Measurements from ENCODE around the gene PJA2. TPM values are rescaled to one million over a fixed set of nuclear protein-coding genes. Genes with fewer than 3 reads are reported as not detected.

PJA2 gene
- polyA plus RNA-seq, 3 donors: 36.2 to 74.1 (median 49.7) TPM

DNA sequence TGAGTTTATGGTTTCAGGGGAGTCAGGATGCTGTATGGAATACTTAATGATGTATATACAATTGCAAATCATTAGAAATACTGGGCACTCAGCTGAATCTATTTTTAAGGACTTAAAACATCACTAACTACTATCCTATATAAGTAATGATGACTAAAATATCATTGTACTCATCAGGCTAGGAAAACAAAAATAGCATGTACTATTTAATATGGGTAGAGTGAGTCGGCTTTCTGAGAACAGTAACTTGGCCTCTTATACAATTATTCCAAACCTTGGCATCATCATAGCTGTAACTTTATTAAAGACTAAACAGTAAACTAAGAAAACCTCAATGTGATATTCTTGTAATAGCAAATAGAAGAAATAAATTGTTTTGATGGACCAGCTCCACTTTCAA, 94.5 kb downstream of the PJA2 start:
- WGBS (ENCODE audit: insufficient coverage): no CpG with 5 or more reads among the region's 1 CpG
- no peaks in the 10 kb centered on the region for H3K36me3 Mint-ChIP-seq
- TF ChIP-seq, protein P1, sequence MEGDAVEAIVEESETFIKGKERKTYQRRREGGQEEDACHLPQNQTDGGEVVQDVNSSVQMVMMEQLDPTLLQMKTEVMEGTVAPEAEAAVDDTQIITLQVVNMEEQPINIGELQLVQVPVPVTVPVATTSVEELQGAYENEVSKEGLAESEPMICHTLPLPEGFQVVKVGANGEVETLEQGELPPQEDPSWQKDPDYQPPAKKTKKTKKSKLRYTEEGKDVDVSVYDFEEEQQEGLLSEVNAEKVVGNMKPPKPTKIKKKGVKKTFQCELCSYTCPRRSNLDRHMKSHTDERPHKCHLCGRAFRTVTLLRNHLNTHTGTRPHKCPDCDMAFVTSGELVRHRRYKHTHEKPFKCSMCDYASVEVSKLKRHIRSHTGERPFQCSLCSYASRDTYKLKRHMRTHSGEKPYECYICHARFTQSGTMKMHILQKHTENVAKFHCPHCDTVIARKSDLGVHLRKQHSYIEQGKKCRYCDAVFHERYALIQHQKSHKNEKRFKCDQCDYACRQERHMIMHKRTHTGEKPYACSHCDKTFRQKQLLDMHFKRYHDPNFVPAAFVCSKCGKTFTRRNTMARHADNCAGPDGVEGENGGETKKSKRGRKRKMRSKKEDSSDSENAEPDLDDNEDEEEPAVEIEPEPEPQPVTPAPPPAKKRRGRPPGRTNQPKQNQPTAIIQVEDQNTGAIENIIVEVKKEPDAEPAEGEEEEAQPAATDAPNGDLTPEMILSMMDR (IDR thresholded peaks at IDR 0.05): no peak

DNA sequence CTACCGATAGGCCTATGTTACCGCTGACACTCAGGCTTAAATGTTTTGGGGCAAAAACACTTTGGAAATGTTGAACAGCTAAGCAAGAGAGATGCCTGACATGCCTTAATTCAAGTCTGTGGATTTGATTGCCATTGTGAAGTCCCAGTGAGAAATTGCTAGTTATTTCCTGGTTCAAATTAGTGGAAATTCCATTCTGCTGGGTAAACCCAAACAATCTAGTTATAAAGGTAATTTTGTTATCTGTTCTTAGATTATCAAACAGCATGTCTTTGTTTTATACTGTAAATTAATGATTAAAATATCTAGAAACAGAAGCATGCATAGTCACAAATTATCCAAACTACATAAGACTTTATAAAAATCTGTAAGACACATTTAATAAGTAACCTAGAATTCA, 96.6 kb downstream of the PJA2 start:
- Histone ChIP-seq H3K79me2 (ENCODE audit: insufficient read depth, low read length) (no peaks in the 10 kb centered on the region), H2AFZ (ENCODE audit: insufficient read depth, low read depth, low read length, poor library complexity, severe bottlenecking) (no peak overlapping the region), H3K4me3 (replicated peaks in 1 of 3; ENCODE audit: low read depth in 2 of 3, low read length in 3 of 3) (no peak overlapping the region), H3K27me3 (ENCODE audit: control insufficient read depth in 2 of 2, insufficient read depth in 2 of 2, low read length in 2 of 2) (no peaks in the 10 kb centered on the region), H3K9ac (ENCODE audit: insufficient read depth, low read length, poor library complexity, severe bottlenecking) (no peak overlapping the region), H3K9me3 (replicated peaks in 1 of 2; ENCODE audit: control insufficient read depth in 1 of 2, insufficient read depth in 1 of 2, low read length in 2 of 2) (no peaks in the 10 kb centered on the region), H3K4me1 (ENCODE audit: control insufficient read depth in 1 of 2, insufficient read depth in 2 of 2, low read length in 2 of 2) (no peaks in the 10 kb centered on the region), H3K27ac (ENCODE audit: low read depth in 1 of 2, low read length in 2 of 2) (no peak overlapping the region), H4K20me1 (ENCODE audit: insufficient read depth, low read length) (no peaks in the 10 kb centered on the region), H3K4me2 (replicated peaks; ENCODE audit: extremely low read depth, low read length, poor library complexity, severe bottlenecking) (no peak overlapping the region), H3K36me3 (replicated peaks in 1 of 2; ENCODE audit: control insufficient read depth in 1 of 2, insufficient read depth in 2 of 2, low read length in 2 of 2) (no peaks in the 10 kb centered on the region)
- Mint-ChIP-seq H3K4me1 (no peaks in the 10 kb centered on the region), H3K27me3 (ENCODE audit: low read depth in 3 of 3) (peaks cover 0 to 1% (median 0%) of the 10 kb centered on the region in 3 donors), H3K27ac (no peak overlapping the region), H3K9me3 (peaks cover 0 to 3% (median 0%) of the 10 kb centered on the region in 7 donors), H3K4me3 (no peak overlapping the region), H3K36me3 (no peaks in the 10 kb centered on the region)
- intact Hi-C loops (cut with micrococcal nuclease): no loop called here
- WGBS (ENCODE audit: insufficient coverage): no CpG with 5 or more reads among the region's 2 CpGs
- TF ChIP-seq, protein P1 (IDR thresholded peaks at IDR 0.05): no peak
- DNase-seq: no peak

More for the DNA sequence above, 94.5 kb downstream of the PJA2 start:
- no peaks in the 10 kb centered on the region for H3K27me3 Mint-ChIP-seq (ENCODE audit: low read depth in 3 of 3)
- no peaks in the 10 kb centered on the region for H3K9me3 ChIP-seq (replicated peaks in 1 of 2; ENCODE audit: control insufficient read depth in 1 of 2, insufficient read depth in 1 of 2, low read length in 2 of 2)
- no peaks in the 10 kb centered on the region for H3K79me2 ChIP-seq (ENCODE audit: insufficient read depth, low read length)
- peaks cover 5% of the 10 kb centered on the region for H3K4me1 Mint-ChIP-seq
- H3K27ac ChIP-seq (ENCODE audit: low read depth in 1 of 2, low read length in 2 of 2): no peak overlapping the region
- H3K4me1 ChIP-seq (ENCODE audit: control insufficient read depth in 1 of 2, insufficient read depth in 2 of 2, low read length in 2 of 2): no peaks in the 10 kb centered on the region
- no peak overlapping the region for H2AFZ ChIP-seq (ENCODE audit: insufficient read depth, low read depth, low read length, poor library complexity, severe bottlenecking)
- intact Hi-C loops (cut with micrococcal nuclease): no loop called here
- no peak overlapping the region for H3K4me2 ChIP-seq (replicated peaks; ENCODE audit: extremely low read depth, low read length, poor library complexity, severe bottlenecking)
- no peak overlapping the region for H3K4me3 Mint-ChIP-seq
- no peak for DNase-seq
- no peaks in the 10 kb centered on the region for H3K36me3 ChIP-seq (replicated peaks in 1 of 2; ENCODE audit: control insufficient read depth in 1 of 2, insufficient read depth in 2 of 2, low read length in 2 of 2)
- no peaks in the 10 kb centered on the region for H3K27me3 ChIP-seq (ENCODE audit: control insufficient read depth in 2 of 2, insufficient read depth in 2 of 2, low read length in 2 of 2)
- no peak overlapping the region for H3K4me3 ChIP-seq (replicated peaks in 1 of 3; ENCODE audit: low read depth in 2 of 3, low read length in 3 of 3)
- H3K27ac Mint-ChIP-seq: no peak overlapping the region
- peaks cover 0 to 3% (median 0%) of the 10 kb centered on the region in 7 donors for H3K9me3 Mint-ChIP-seq
- no peak overlapping the region for H3K9ac ChIP-seq (ENCODE audit: insufficient read depth, low read length, poor library complexity, severe bottlenecking)
- H4K20me1 ChIP-seq (ENCODE audit: insufficient read depth, low read length): no peaks in the 10 kb centered on the region

All from CD14-positive monocyte (primary cell).